Left lobe of liver (tissue), 2 donors: ENCODE results near the gene TENT4A. TPM values are rescaled to one million over a fixed set of nuclear protein-coding genes. Genes with fewer than 3 reads are reported as not detected.
"Not testable (repeated sequence)": the region's sequence is repeated elsewhere in the genome, so short reads cannot be mapped to it uniquely, and the experiment has no call there.

ENCODE experiments used
- ATAC-seq: fragments of 200-7000 bp; cut with Tn5 transposase; one replicate; pipeline ENCODE4 v1.9.1; 2020; ENCODE audit warnings: mild to moderate bottlenecking, moderate library complexity
- DNase-seq: peaks from one replicate; pipeline ENCODE4 v3.0.0-alpha.2; 2020; ENCODE audit warnings: low spot score
- total RNA-seq: library from RNA; stranded (reverse); gene quantifications from one replicate; pipeline ENCODE4 v1.2.1, GENCODE V29; 2021
- donor health status: DM: no; HTN: no; CAD: no; lungs with moderate emphysema.
- donor health status: DM: no; HTN: yes; CAD: no.

Gene TENT4A
- total RNA-seq, 1 donor from 2014 or later = 14.3 TPM

- DNase-seq = no peak
- ATAC-seq = no peak
Observed at GRCh38 chr5:6767481-6768063, 54.3 kb downstream of the TENT4A start.

DNA sequence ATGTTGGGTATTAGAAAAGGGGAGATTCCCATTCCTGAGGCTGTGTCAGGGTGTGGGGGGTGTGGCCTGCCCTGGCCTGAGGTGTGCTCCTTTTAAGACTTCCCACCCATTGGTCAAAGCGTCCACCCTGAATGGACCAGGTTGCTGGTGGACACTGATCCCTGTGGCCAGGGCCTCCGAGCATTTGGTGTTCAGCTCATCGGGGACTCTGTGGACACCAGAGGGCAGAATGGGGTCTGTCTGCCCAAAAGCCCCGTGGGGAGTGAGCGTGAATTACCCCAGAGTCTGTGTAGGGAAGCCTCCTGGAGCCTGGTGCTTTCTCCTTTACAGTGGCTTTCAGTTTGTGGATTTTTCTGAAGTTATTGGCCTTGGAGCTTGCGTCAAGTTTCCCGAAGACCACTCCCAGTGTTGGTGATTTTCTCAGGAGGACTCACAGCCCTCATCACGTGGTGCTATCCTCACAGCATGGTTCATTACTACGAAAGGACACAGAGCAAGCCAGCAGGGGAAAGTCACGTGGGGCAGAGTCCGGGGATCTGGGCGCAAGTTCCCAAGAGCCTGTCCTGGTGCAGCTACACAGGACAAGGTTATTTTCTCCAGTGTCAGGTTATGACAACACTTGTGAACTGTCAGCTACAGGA lies 55.5 kb downstream of the TENT4A start:
- ATAC-seq (no peak), DNase-seq (no peak)

GRCh38 chr5:6770826-6771607 lies 57.8 kb downstream of the TENT4A start:
- ATAC-seq (no peak), DNase-seq (no peak)

- ATAC-seq (no peak), DNase-seq (no peak)
Observed at GRCh38 chr5:6772886-6773285, 59.7 kb downstream of the TENT4A start.

- DNase-seq = no peak
Observed at GRCh38 chr5:6773342-6774035, 60.3 kb downstream of the TENT4A start.

DNA sequence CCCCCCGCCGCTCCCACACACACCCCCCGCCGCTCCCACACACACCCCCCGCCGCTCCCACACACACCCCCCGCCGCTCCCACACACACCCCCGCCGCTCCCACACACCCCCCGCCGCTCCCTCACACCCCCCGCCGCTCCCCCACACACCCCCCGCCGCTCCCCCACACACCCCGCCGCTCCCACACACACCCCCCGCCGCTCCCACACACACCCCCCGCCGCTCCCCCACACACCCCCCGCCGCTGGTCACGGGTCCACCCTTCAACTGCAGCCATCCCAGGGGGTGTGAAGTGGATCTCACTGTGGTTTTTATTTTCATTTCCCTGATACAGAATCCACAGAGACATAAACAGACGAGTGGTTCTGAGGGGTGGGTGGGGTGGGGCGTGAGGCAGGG lies 61.0 kb downstream of the TENT4A start:
- not testable (repeated sequence) for DNase-seq, ATAC-seq

More at GRCh38 chr5:6773342-6774035, 60.3 kb downstream of the TENT4A start:
- no peak for ATAC-seq

DNA sequence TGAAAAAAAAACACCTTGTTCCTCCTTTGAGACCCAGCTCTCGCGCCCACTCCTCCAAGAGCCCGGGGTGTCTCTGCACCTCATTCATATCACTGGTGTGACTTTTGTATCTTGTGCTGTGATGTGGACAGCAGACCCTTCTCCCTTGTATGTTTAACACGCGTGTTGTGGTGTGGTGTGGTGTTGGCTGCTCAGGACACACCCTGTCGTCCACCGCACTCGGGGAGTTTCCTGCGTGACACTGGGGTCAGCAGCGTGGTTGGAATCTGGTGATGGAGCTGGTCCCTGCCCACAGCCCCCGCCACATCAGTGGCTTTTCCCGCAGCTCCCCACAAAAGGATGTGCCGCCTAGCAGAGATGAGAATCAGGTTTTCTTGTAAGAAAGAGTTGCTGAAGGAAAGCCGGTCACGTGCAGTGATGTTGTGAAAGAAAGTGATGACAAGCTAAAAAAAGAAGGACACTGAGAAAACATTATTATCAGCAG lies 61.5 kb downstream of the TENT4A start:
- ATAC-seq = no peak
- no peak for DNase-seq

GRCh38 chr5:6775571-6775970 lies 62.3 kb downstream of the TENT4A start:
- ATAC-seq (no peak), DNase-seq (no peak)

DNA sequence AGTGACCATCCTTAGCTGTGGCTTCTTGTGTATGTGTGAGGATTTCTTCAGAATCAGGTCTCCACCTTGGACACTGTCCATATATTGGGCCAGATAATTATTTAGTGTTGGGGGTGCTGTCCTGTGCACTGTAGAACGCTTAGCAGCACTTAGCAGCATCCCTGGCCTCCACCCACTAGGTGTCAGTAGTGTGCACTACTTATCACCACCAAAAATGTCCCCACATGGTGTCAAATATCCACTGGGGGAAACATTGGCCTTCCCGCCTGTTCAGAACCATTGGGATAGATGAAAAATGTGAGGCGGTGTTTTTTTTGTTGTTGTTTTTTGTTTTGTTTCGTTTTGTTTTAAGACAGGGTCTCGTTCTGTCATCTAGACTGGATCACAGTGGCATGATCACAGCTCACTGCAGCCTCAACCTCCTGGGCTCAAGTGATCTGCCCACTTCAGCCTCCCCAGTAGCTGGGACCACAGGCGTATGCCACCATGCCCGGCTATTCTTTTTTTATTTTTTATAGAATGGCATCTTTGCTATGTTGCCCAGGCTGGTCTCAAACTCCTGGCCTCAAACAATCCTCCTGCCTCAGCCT lies 67.7 kb downstream of the TENT4A start:
- DNase-seq (peak; percentile 10), ATAC-seq (no peak)

GRCh38 chr5:6781716-6782115 lies 68.5 kb downstream of the TENT4A start:
- no peak for DNase-seq
- ATAC-seq = no peak

DNA sequence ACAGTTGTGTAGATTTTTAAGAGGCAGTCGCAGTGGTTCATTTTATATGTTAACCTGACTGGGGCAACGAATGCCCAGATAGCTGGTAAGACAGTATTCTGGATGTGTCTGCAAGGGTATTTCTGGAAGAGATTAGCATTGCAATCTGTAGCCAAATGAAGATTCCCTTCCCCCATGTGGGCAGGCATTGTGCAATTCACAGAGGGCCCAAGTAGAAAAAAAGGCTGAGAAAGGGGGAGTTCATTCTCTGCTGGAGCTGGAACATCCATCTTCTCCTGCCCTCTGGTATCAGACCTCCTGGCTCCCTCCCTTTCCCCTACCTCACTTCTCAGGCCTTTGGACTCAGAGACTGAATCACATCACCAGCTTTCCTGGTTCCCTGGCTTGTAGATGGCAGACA lies 70.6 kb downstream of the TENT4A start:
- ATAC-seq = no peak

GRCh38 chr5:6784481-6784880 lies 71.2 kb downstream of the TENT4A start:
- DNase-seq (no peak), ATAC-seq (no peak)

More for the DNA sequence above, 70.6 kb downstream of the TENT4A start:
- no peak for DNase-seq

GRCh38 chr5:6785161-6785860 lies 72.1 kb downstream of the TENT4A start:
- DNase-seq = no peak
- ATAC-seq = no peak

- no peak for ATAC-seq
- DNase-seq = no peak
Observed at GRCh38 chr5:6785861-6786180, 72.6 kb downstream of the TENT4A start.

GRCh38 chr5:6786786-6787495 lies 73.7 kb downstream of the TENT4A start:
- ATAC-seq (peak; percentile 35), DNase-seq (no peak)

- DNase-seq = no peak
- no peak for ATAC-seq
Observed at GRCh38 chr5:6787941-6788340, 74.7 kb downstream of the TENT4A start.

- DNase-seq (no peak), ATAC-seq (no peak)
Observed at GRCh38 chr5:6788439-6788838, 75.2 kb downstream of the TENT4A start.

DNA sequence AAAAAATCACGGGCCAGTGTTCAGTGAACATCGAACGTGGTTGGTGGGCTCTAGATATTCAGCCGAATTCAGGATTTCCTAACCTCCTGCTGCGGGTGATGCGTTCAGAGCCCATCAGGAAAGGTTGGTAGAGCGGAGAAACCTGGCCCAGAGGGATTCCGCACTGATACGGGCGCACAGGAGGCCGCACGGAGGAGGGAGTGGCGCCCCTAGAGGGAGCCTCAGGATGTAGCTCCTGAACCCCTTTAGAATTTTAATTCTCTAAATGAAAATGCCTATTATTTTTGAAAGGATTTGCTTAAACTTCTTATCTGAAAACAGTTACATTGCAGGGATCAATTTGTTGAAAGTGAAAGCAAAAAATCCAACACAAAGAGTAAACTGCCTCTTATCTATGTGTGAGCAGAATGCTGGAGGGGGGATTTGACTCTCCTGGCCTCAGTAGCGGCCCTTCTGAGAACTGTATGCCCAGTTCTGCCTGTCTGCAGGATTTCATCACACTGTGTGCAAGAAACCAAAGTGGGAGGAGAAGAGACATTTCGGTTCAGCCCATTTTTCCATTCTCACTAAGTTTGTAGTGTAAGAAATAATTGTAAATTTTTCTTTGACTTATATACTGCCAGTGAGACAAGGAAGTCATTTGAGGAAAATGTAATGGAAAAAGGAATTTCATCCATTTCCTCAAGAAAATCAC lies 75.9 kb downstream of the TENT4A start:
- DNase-seq = no peak
- ATAC-seq = peak; percentile 14

- DNase-seq = no peak
- ATAC-seq = no peak
Observed at GRCh38 chr5:6790346-6790865, 77.2 kb downstream of the TENT4A start.
